ENCODE measurements around the gene SHISA9.

Gene SHISA9

GRCh38 chr16:13231365-13231764 lies 330.0 kb downstream of the SHISA9 start (continued):
- TF ChIP-seq ZNF565 (CRISPR knock-in tag; conservative IDR thresholded peaks at IDR 0.05; ENCODE audit: low read depth) (no peak), PPARA (CRISPR knock-in tag; IDR thresholded peaks at IDR 0.05; ENCODE audit: borderline replicate concordance) (no peak), ZC3H10 (CRISPR knock-in tag; IDR thresholded peaks at IDR 0.05) (no peak), TCF4 (CRISPR knock-in tag; IDR thresholded peaks at IDR 0.05; ENCODE audit: borderline replicate concordance) (no peak), CREB5 (CRISPR knock-in tag; IDR thresholded peaks at IDR 0.05; ENCODE audit: low read depth) (no peak)

GRCh38 chr16:13234999-13235398 lies 333.6 kb downstream of the SHISA9 start:
- no peak for ATAC-seq
- TF ChIP-seq OSR1 (CRISPR knock-in tag; IDR thresholded peaks at IDR 0.05) (no peak), BACH2 (CRISPR knock-in tag; IDR thresholded peaks at IDR 0.05; ENCODE audit: borderline replicate concordance) (no peak), GLIS3 (CRISPR knock-in tag; IDR thresholded peaks at IDR 0.05) (no peak), CREB5 (CRISPR knock-in tag; IDR thresholded peaks at IDR 0.05; ENCODE audit: low read depth) (no peak), CSDC2 (CRISPR knock-in tag; IDR thresholded peaks at IDR 0.05) (no peak), TCF4 (CRISPR knock-in tag; IDR thresholded peaks at IDR 0.05; ENCODE audit: borderline replicate concordance) (no peak)

GRCh38 chr16:13236308-13236707 lies 334.9 kb downstream of the SHISA9 start:
- TF ChIP-seq ZFP3 (CRISPR knock-in tag; IDR thresholded peaks at IDR 0.05) (no peak), TCF4 (CRISPR knock-in tag; IDR thresholded peaks at IDR 0.05; ENCODE audit: borderline replicate concordance) (no peak), CSRNP3 (CRISPR knock-in tag; IDR thresholded peaks at IDR 0.05) (no peak), ESRRG (CRISPR knock-in tag; IDR thresholded peaks at IDR 0.05) (no peak), SNAI2 (CRISPR knock-in tag; IDR thresholded peaks at IDR 0.05) (no peak), ZNF565 (CRISPR knock-in tag; conservative IDR thresholded peaks at IDR 0.05; ENCODE audit: low read depth) (no peak), ZNF8 (CRISPR knock-in tag; IDR thresholded peaks at IDR 0.05) (no peak), POU6F1 (CRISPR knock-in tag; IDR thresholded peaks at IDR 0.05; ENCODE audit: borderline replicate concordance, low read depth) (no peak), GLIS3 (CRISPR knock-in tag; IDR thresholded peaks at IDR 0.05) (no peak), RARB (CRISPR knock-in tag; IDR thresholded peaks at IDR 0.05) (no peak), ISL1 (CRISPR knock-in tag; IDR thresholded peaks at IDR 0.05) (no peak)
- ATAC-seq: no peak

- ATAC-seq: no peak
Observed at GRCh38 chr16:13238182-13238581, 336.8 kb downstream of the SHISA9 start.

More at GRCh38 chr16:13238182-13238581, 336.8 kb downstream of the SHISA9 start:
- TF ChIP-seq CREB5 (CRISPR knock-in tag; IDR thresholded peaks at IDR 0.05; ENCODE audit: low read depth): no peak
- TF ChIP-seq GLIS3 (CRISPR knock-in tag; IDR thresholded peaks at IDR 0.05): no peak
- no peak for TF ChIP-seq CSDC2 (CRISPR knock-in tag; IDR thresholded peaks at IDR 0.05)
- TF ChIP-seq ZC3H10 (CRISPR knock-in tag; IDR thresholded peaks at IDR 0.05): no peak
- no peak for TF ChIP-seq PPARA (CRISPR knock-in tag; IDR thresholded peaks at IDR 0.05; ENCODE audit: borderline replicate concordance)
- no peak for TF ChIP-seq SNAI2 (CRISPR knock-in tag; IDR thresholded peaks at IDR 0.05)
- no peak for TF ChIP-seq OSR1 (CRISPR knock-in tag; IDR thresholded peaks at IDR 0.05)
- TF ChIP-seq ZNF565 (CRISPR knock-in tag; conservative IDR thresholded peaks at IDR 0.05; ENCODE audit: low read depth): no peak
- TF ChIP-seq ZNF70 (CRISPR knock-in tag; IDR thresholded peaks at IDR 0.05): no peak
- no peak for TF ChIP-seq POU6F1 (CRISPR knock-in tag; IDR thresholded peaks at IDR 0.05; ENCODE audit: borderline replicate concordance, low read depth)
- TF ChIP-seq ZFP3 (CRISPR knock-in tag; IDR thresholded peaks at IDR 0.05): no peak
- TF ChIP-seq ESRRG (CRISPR knock-in tag; IDR thresholded peaks at IDR 0.05): no peak
